Measurements from ENCODE around the gene SOX13. TPM values are rescaled to one million over a fixed set of nuclear protein-coding genes. Genes with fewer than 3 reads are reported as not detected.

SOX13 gene
- 10 to 100 TPM; 12.5 to 29.1 (median 17.1) TPM for total RNA-seq
- long read RNA-seq, partial matches to known transcripts: 0 of 1 reads
- long read RNA-seq, other reads (novel, unspliced or antisense): 1 of 1 reads

- Histone ChIP-seq H3K4me3 (peak within 1 kb of the TSS; percentile 50 to 81 (median 77)), H3K27ac (peak within 1 kb of the TSS; percentile 55 to 84 (median 67)), H3K27me3 (no peaks in the 10 kb centered on the region), H3K4me1 (peaks cover 0 to 25% (median 13%) of the 10 kb centered on the region in 4 donors), H3K9me3 (no peaks in the 10 kb centered on the region), H3K36me3 (no peaks in the 10 kb centered on the region)
- 2% methylated on average over 12 of the region's 89 CpGs for WGBS (ENCODE audit: insufficient coverage, low coverage, low lambda C conversion rate, missing lambda C conversion rate)
- DNase-seq: peak; percentile 92 to 93 (median 93)
- peak; percentile 73 to 82 (median 78) for ATAC-seq
- TF ChIP-seq CTCF (IDR thresholded peaks at IDR 0.05) (peak in 2 of 4 donors; percentile 13 to 14), POLR2A (IDR thresholded peaks at IDR 0.05) (peak; percentile 87)
- intact Hi-C loops (cut with DNase I): loop anchor here in 1 of 2 donors (10.0 kb wide), 1 partner anchor 52 kb away; no protein-coding TSS in a partner anchor
These were observed at the start of gene SOX13 for GRCh38 chr1:204072931-204073836. TSS of gene SOX13 (plus strand) at chr1:204073115. CDS start at chr1:204112916, 39,801 bp downstream.

DNA sequence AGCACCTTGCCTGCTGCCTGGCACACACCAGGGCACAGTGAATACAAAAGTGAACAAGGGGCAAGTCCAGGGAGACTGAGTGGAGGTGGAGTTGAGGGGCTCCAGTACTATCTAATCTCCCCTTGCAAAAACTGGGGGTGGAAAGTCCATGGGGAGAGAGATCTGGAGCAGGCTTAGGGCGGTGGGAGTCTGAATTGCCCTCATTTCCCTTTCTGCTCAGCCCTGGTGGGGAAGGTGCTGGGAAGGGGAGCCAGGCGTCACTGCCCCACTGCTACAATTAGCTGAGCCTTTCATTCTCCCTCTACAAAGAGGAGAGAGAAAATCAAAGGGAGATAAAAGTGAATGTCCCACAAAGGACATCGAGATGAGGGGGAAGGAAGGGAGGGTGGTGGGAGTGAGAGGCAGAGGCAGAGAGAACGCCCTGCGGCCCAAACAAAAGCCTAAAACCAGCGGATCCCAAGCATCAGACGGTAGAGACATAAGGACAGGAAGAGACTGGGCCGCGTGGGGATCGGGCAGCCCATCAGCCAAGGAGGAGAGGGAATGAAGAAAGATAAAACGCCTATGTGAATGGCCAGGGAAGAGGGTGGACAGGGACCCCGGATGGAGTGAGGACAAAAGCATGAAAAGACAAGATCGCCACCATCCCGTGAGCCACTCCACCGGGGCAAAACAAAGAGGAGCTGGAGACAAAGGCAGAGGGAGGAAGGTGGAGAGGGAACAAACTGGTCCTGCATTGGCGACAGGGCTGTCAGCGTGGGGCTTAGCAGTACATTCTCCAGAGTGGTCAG is 46.8 kb upstream of the SOX13 start:
- TF ChIP-seq CTCF (IDR thresholded peaks at IDR 0.05) (no peak), POLR2A (IDR thresholded peaks at IDR 0.05) (no peak)
- intact Hi-C loops (cut with DNase I): no loop called here
- no peak overlapping the region for H3K4me3 ChIP-seq
- H3K27me3 ChIP-seq: no peaks in the 10 kb centered on the region
- H3K36me3 ChIP-seq: no peaks in the 10 kb centered on the region
- ATAC-seq (no peak), DNase-seq (no peak)
- H3K9me3 ChIP-seq: no peaks in the 10 kb centered on the region
- H3K4me1 ChIP-seq: no peaks in the 10 kb centered on the region
- 59% methylated on average over 15 of the region's 17 CpGs for WGBS (ENCODE audit: insufficient coverage, low coverage, low lambda C conversion rate, missing lambda C conversion rate)
- no peak overlapping the region for H3K27ac ChIP-seq

GRCh38 chr1:204027446-204027845 is 45.5 kb upstream of the SOX13 start:
- H3K4me3 ChIP-seq: no peak overlapping the region
- DNase-seq (no peak), ATAC-seq (no peak)
- H3K27ac ChIP-seq: no peak overlapping the region
- no peaks in the 10 kb centered on the region for H3K27me3 ChIP-seq
- H3K36me3 ChIP-seq: no peaks in the 10 kb centered on the region
- TF ChIP-seq POLR2A (IDR thresholded peaks at IDR 0.05) (no peak), CTCF (IDR thresholded peaks at IDR 0.05) (no peak)
- H3K4me1 ChIP-seq: no peaks in the 10 kb centered on the region
- intact Hi-C loops (cut with DNase I): no loop called here
- no peaks in the 10 kb centered on the region for H3K9me3 ChIP-seq
- WGBS (ENCODE audit: insufficient coverage, low coverage, low lambda C conversion rate, missing lambda C conversion rate): 83% methylated on average over 2 of the region's 3 CpGs

DNA sequence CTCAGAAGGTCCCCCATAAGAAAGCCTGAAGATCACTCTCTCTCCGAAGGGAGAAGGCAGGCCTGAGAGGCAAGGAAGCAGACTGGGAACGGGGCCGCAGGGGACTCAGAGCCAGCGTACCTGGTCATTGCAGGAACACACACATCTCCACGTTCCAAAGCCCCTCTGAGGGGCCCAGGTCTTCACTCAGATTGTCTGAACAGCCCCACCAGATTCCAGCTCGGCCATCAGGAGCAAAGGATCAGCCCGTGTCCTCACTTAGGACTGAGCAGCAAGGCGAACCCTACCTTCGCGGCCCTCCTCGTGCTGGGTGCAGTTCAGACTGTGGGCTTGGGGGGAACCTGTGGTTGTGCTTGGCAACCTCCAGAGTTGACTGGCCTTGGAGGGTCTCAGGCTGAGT is 43.9 kb upstream of the SOX13 start:
- intact Hi-C loops (cut with DNase I): no loop called here
- no peak for TF ChIP-seq POLR2A (IDR thresholded peaks at IDR 0.05)
- TF ChIP-seq CTCF (IDR thresholded peaks at IDR 0.05): no peak
- H3K27ac ChIP-seq: no peak overlapping the region
- H3K27me3 ChIP-seq: no peaks in the 10 kb centered on the region
- 60% methylated on average over 2 of the region's 11 CpGs for WGBS (ENCODE audit: insufficient coverage, low coverage, low lambda C conversion rate, missing lambda C conversion rate)
- no peak overlapping the region for H3K4me3 ChIP-seq
- no peaks in the 10 kb centered on the region for H3K4me1 ChIP-seq
- ATAC-seq (no peak), DNase-seq (no peak)
- no peaks in the 10 kb centered on the region for H3K9me3 ChIP-seq
- no peaks in the 10 kb centered on the region for H3K36me3 ChIP-seq
